Transverse colon (tissue), 4 donors: ENCODE results near the gene INPP5F.

Experiments used
- CTCF ChIP-seq, 5 experiments: fragments of 200-600 bp in 3 of 5; fragments of 450-650 bp in 2 of 5; sonication (generic) in 3 of 5; IDR thresholded peaks; 1 replicate in 2 of 5; 2 replicates in 3 of 5; pipeline ENCODE4 v1.5.1; 2016 to 2017; ENCODE audit warnings: antibody characterized with exemption in 5 of 5, inconsistent platforms in 3 of 5, mild to moderate bottlenecking in 2 of 5, moderate library complexity in 1 of 5
- POLR2A ChIP-seq: fragments of 450-650 bp; IDR thresholded peaks from one replicate; pipeline ENCODE4 v1.6.1; 2016; ENCODE audit warnings: antibody characterized with exemption, mild to moderate bottlenecking, moderate library complexity
- POLR2AphosphoS5 ChIP-seq, 3 donors: sonication (generic); formaldehyde crosslinking; IDR thresholded peaks; one replicate each; pipeline ENCODE4 v1.6.1; 2016; ENCODE audit warnings: antibody characterized with exemption in 3 of 3

- TF ChIP-seq CTCF (IDR thresholded peaks at IDR 0.05) (no peak), POLR2A (no peak), POLR2AphosphoS5 (IDR thresholded peaks at IDR 0.05) (no peak)
Observed at GRCh38 chr10:119762805-119763798, 37.3 kb downstream of the INPP5F start.
